Sigmoid colon (tissue), 4 donors: ENCODE measurements around the gene PLA2G15.

ENCODE experiments used
- EP300 ChIP-seq, 4 donors: sonication (generic); formaldehyde crosslinking; IDR thresholded peaks; one replicate each; pipeline ENCODE4 v1.6.1; 2017; ENCODE audit warnings: antibody characterized with exemption in 4 of 4
- POLR2A ChIP-seq, 2 donors: fragments of 450-650 bp; IDR thresholded peaks; one replicate each; pipeline ENCODE4 v1.6.1; 2016; ENCODE audit warnings: antibody characterized with exemption in 2 of 2, mild to moderate bottlenecking in 2 of 2, moderate library complexity in 2 of 2
- POLR2AphosphoS5 ChIP-seq, 4 donors: sonication (generic); formaldehyde crosslinking; IDR thresholded peaks; one replicate each; pipeline ENCODE4 v1.6.1; 2017; ENCODE audit warnings: antibody characterized with exemption in 4 of 4
- TF ChIP-seq, protein P1 (sequence below), 4 experiments: fragments of 450-650 bp in 3 of 4; fragments of 200-600 bp in 1 of 4; IDR thresholded peaks; one replicate each; pipeline ENCODE4 v1.5.1; 2016 to 2019; ENCODE audit warnings: antibody characterized with exemption in 4 of 4, mild to moderate bottlenecking in 3 of 4, moderate library complexity in 2 of 4

DNA sequence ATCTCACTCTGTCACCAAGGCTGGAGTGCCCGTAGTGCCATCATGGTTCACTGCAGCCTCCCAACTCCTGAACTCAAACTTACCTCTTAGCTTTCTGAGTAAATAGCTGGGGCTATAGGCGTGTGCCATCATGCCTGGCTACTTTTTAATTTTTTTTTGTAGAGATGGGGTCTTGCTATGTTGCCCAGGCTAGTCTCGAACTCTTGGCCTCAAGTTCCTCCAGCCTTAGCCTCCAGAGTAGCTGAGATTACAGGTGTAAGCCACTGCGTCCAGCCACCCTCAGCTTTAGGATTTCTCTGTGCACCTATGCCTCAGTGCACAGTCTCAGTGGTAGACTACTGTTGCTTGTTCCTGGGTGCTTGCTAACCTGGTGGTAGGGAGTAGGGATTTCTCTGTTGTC is 24.6 kb downstream of the PLA2G15 start:
- TF ChIP-seq, protein P1, sequence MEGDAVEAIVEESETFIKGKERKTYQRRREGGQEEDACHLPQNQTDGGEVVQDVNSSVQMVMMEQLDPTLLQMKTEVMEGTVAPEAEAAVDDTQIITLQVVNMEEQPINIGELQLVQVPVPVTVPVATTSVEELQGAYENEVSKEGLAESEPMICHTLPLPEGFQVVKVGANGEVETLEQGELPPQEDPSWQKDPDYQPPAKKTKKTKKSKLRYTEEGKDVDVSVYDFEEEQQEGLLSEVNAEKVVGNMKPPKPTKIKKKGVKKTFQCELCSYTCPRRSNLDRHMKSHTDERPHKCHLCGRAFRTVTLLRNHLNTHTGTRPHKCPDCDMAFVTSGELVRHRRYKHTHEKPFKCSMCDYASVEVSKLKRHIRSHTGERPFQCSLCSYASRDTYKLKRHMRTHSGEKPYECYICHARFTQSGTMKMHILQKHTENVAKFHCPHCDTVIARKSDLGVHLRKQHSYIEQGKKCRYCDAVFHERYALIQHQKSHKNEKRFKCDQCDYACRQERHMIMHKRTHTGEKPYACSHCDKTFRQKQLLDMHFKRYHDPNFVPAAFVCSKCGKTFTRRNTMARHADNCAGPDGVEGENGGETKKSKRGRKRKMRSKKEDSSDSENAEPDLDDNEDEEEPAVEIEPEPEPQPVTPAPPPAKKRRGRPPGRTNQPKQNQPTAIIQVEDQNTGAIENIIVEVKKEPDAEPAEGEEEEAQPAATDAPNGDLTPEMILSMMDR (IDR thresholded peaks at IDR 0.05) = no peak
- TF ChIP-seq POLR2AphosphoS5 (IDR thresholded peaks at IDR 0.05) (no peak), EP300 (IDR thresholded peaks at IDR 0.05) (no peak), POLR2A (IDR thresholded peaks at IDR 0.05) (no peak)
